AG04450 (cell line): Measurements from ENCODE around the gene PRKD2. TPM values are rescaled to one million over a fixed set of nuclear protein-coding genes. Genes with fewer than 3 reads are reported as not detected.
A peak's percentile ranks its signal among the peaks of the same experiment; 100 is the strongest.

Experiments
- CTCF ChIA-PET: fragments of 300-600, 350-600 bp; formaldehyde crosslinking; extraction: SDS; loops from one replicate; lab custom pipeline; 2022; ENCODE audit warnings: antibody characterized with exemption, inconsistent platforms; lab: Charles Lee
- POLR2A ChIA-PET: fragments of 350-600 bp; formaldehyde crosslinking; extraction: SDS; loops from one replicate; lab custom pipeline; 2021; ENCODE audit warnings: antibody characterized with exemption, inconsistent platforms; lab: Yijun Ruan, JAX
- DNase-seq: peaks from one replicate; pipeline ENCODE4 v3.0.0-alpha.2; 2011; ENCODE audit warnings: low read depth, low spot score
- H3K27ac ChIP-seq: one replicate; pipeline ENCODE4 v1.5.1; 2012; ENCODE audit warnings: low read depth, low read length, control low read depth
- H3K27me3 ChIP-seq: one replicate; pipeline ENCODE4 v1.6.0; 2012; ENCODE audit warnings: low read length; ENCODE audit not compliant: control insufficient read depth, insufficient read depth
- H3K4me3 ChIP-seq: 2 replicates; pipeline ENCODE4 v1.5.1; 2011; ENCODE audit warnings: mild to moderate bottlenecking, low read depth, low read length, control low read depth
- H3K9me3 ChIP-seq: 2 replicates; pipeline ENCODE4 v1.5.1; 2012; ENCODE audit warnings: low read length; ENCODE audit not compliant: control insufficient read depth, insufficient read depth
- polyA plus RNA-seq: library from polyadenylated mRNA; depleted of rRNA; stranded (reverse); fragments of >200 nt; gene quantifications from 2 replicates; pipeline ENCODE4 v1.2.3, GENCODE V29; 2011
- TF ChIP-seq, protein P1 (sequence below): IDR thresholded peaks from 2 replicates; pipeline ENCODE4 v1.5.1; 2011; ENCODE audit warnings: low read depth, low read length, control low read depth, inconsistent platforms

PRKD2 gene
- polyA plus RNA-seq, 1 experiment = 6.7 TPM

DNA sequence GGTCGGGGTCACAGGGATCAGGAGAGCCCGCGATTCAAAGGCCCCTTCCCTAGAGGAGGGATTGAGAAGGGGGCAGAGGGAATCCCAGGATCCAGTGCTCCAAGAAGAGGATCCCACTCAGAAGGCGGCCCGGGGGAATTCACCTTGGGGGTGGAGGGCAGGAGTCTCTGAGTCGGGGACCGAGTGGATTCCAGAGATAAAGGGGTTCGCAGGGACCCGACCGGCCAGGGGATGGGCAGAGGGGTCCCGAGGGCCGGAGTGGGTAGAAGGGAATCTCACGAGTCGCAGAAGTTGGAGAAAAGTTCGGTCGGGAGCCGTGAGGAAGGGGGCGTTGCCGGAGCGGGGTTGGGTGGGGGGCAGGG, 261 bp downstream of the PRKD2 start:
- Histone ChIP-seq H3K4me3 (peak overlapping the region; percentile 76), H3K9me3 (no peaks in the 10 kb centered on the region; the same call in 1 of the 2 replicates), H3K27ac (peak overlapping the region; percentile 21), H3K27me3 (no peaks in the 10 kb centered on the region)
- DNase-seq = no peak
- CTCF ChIA-PET = interaction anchor here (6.5 kb wide), 1 partner anchor 13 kb away, joined by 46 read pairs; no protein-coding TSS in a partner anchor
- TF ChIP-seq, protein P1, sequence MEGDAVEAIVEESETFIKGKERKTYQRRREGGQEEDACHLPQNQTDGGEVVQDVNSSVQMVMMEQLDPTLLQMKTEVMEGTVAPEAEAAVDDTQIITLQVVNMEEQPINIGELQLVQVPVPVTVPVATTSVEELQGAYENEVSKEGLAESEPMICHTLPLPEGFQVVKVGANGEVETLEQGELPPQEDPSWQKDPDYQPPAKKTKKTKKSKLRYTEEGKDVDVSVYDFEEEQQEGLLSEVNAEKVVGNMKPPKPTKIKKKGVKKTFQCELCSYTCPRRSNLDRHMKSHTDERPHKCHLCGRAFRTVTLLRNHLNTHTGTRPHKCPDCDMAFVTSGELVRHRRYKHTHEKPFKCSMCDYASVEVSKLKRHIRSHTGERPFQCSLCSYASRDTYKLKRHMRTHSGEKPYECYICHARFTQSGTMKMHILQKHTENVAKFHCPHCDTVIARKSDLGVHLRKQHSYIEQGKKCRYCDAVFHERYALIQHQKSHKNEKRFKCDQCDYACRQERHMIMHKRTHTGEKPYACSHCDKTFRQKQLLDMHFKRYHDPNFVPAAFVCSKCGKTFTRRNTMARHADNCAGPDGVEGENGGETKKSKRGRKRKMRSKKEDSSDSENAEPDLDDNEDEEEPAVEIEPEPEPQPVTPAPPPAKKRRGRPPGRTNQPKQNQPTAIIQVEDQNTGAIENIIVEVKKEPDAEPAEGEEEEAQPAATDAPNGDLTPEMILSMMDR = no peak
- POLR2A ChIA-PET = interaction anchor here (1.0 kb wide), 1 partner anchor 14 kb away, joined by 3 read pairs; no protein-coding TSS in a partner anchor

DNA sequence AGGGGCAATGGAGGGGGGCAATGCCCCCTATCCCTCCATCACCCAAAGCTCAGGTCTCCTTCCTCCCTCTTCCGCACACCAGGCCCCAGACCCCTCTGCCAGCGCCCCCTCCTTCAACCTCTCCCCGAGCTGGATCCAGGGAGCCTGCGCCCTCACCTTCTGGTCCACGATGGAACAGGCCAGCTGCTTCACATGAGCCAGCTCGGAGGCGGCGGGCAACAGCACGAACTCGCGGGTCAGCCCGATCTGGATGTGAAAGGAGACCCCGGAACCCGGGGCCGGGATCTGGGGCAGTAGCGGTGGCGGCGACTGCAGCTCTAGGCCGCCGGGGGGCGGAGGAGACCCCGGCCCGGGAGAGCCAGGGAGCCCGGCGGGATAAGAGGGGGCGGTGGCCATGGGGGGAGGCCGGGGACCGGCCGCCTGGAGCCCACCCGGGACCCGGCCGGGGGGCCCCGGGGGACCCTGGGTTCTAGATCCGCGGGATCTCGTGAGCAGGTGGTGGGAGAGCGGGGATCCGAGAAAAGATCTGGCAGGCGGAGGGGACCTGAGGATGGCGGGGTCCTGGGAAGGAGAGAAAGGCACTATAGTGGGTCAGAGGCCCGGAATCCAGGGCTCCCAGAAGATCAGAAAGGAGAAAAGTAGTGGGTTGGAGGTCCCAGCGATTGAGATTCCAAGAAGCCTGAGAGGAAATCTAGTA, 791 bp downstream of the PRKD2 start:
- DNase-seq = no peak
- TF ChIP-seq, protein P1 = no peak
- CTCF ChIA-PET = interaction anchor here (1.5 to 6.5 kb wide), 2 partner anchors 12 kb away, joined by 8 to 46 read pairs; no protein-coding TSS in a partner anchor
- Histone ChIP-seq H3K4me3 (peak overlapping the region; percentile 76), H3K27ac (no peak overlapping the region), H3K9me3 (no peaks in the 10 kb centered on the region; the same call in 1 of the 2 replicates), H3K27me3 (no peaks in the 10 kb centered on the region)
- POLR2A ChIA-PET = interaction anchor here (0.6 to 1.0 kb wide), 2 partner anchors 15 to 72 kb away, joined by 3 read pairs; partner anchors contain the start of gene SLC1A5

DNA sequence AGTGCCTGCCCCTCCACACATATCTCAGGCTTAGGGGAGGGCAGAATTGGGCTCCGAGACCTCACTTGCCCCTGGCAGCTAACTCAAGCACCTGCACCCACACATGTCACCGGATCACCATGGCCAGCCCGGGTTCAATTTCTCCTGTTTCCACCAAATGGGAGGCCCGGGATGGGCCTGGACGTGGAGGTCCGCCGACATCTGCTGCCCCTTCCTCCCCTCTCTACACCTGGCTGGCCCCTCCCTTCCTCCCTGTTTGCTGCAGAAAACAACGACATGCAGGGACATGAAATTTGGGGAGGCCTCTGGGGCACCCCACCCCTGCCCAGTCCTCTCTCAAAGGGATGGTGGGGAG, 1.3 kb downstream of the PRKD2 start:
- H3K27me3 ChIP-seq = no peaks in the 10 kb centered on the region
- H3K9me3 ChIP-seq = peaks cover 3% of the 10 kb centered on the region; the same call in 1 of the 2 replicates
- TF ChIP-seq, protein P1 = no peak
- no peak overlapping the region for H3K27ac ChIP-seq
- ChIA-PET CTCF (interaction anchor here (1.5 to 6.5 kb wide), 2 partner anchors 12 to 13 kb away, joined by 8 to 46 read pairs; no protein-coding TSS in a partner anchor), POLR2A (interaction anchor here (0.6 kb wide), 1 partner anchor 73 kb away, joined by 3 read pairs; the partner anchor contains the start of gene SLC1A5)
- H3K4me3 ChIP-seq = peak overlapping the region; percentile 76
- no peak for DNase-seq

DNA sequence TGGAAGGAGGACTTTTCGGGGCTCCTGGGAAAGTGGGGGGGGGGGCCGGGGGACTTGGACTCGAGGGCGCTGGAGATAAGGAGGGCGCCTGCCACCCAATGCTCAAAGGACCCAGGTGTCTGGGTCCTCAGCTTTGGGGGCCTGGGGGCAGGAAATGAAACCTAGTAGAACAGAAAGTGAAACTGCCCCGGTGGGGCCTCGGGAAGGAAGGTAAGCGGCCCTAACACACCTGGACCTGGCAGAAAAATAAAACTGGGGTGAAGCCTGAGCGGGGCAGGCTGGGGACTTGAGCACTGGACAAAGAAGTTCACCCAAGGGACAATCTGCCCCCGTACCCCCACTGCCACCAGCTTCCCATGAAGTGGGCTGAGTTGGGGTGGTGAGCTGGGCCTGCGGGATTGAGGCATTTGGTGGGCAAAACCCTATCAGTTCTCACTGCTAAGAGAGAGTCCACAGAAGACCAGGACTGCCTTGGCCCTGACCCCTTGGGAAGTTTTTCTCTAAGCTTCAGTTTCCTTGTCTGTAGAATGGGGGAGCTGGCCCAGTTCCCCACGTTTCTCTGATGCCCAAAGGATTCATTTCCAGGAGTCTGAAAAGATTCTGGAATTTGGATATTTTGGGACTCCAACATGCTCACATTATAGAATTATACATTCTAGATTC, 2.3 kb downstream of the PRKD2 start:
- Histone ChIP-seq H3K27ac (peak overlapping the region; percentile 39), H3K27me3 (no peaks in the 10 kb centered on the region), H3K4me3 (peak overlapping the region; percentile 71), H3K9me3 (peaks cover 4% of the 10 kb centered on the region; the same call in 1 of the 2 replicates)
- CTCF ChIA-PET = interaction anchor here (0.6 to 6.5 kb wide), 4 partner anchors 11 to 299 kb away, joined by 3 to 46 read pairs (median 6); partner anchors contain the start of gene DACT3
- TF ChIP-seq, protein P1 = no peak
- DNase-seq = no peak
- POLR2A ChIA-PET = interaction anchor here (0.5 to 0.6 kb wide), 3 partner anchors 10 to 279 kb away, joined by 3 to 7 read pairs (median 3); no protein-coding TSS in a partner anchor
